K562 (cell line): ENCODE data around the gene CKMT2. TPM values are rescaled to one million over a fixed set of nuclear protein-coding genes. Genes with fewer than 3 reads are reported as not detected.

Source experiments
- ATAC-seq: fragments of 200-7000 bp; cut with Tn5 transposase; 3 replicates; pipeline ENCODE4 v1.9.1; 2020; ENCODE audit warnings: moderate library complexity
- Bru-seq: library from RNA; stranded (reverse); fragments of 400-500 nt; gene quantifications from one replicate; lab custom pipeline; 2021; lab: Mats Ljungman, UMichigan
- BruChase-seq, 2 experiments: library from RNA; stranded (reverse); fragments of 400-500 nt; gene quantifications; one replicate each; lab custom pipeline; 2021; lab: Mats Ljungman, UMichigan
- BruUV-seq: library from RNA; stranded (reverse); fragments of 400-500 nt; replicated peaks from 2 replicates; lab custom pipeline; 2021; lab: Mats Ljungman, UMichigan
- CTCF ChIA-PET: fragments of 300-600 bp; formaldehyde crosslinking; extraction: SDS; loops from one replicate; lab custom pipeline; 2021; ENCODE audit warnings: low intra/inter-chr PET ratio; lab: Yijun Ruan, JAX
- POLR2A ChIA-PET: fragments of 300-600, 350-650 bp; sonication (Branson Sonifier 250); formaldehyde crosslinking; extraction: SDS; loops from one replicate; lab custom pipeline; 2021; ENCODE audit warnings: antibody characterized with exemption, inconsistent platforms; lab: Yijun Ruan, JAX
- DNase-seq, 4 experiments: peaks; one replicate each; pipeline versions ENCODE4 v3.0.0 to v3.0.0-alpha.2; 2011 to 2018; ENCODE audit warnings: low spot score in 3 of 4, mixed read lengths in 3 of 4; ENCODE audit errors: extremely low read depth in 1 of 4
- FAIRE-seq: peaks from 2 replicates; lab custom pipeline; 2011; peaks lifted over from hg19 to GRCh38; lab: Jason Lieb, UNC
- H2AFZ ChIP-seq: 2 replicates; pipeline ENCODE4 v1.6.0; 2011; ENCODE audit warnings: low read depth, low read length, control low read depth, inconsistent platforms
- H3K27ac ChIP-seq: fragments of 200-600 bp; 3 replicates; pipeline ENCODE4 v1.8.0; 2011; ENCODE audit warnings: low read depth, mild to moderate bottlenecking, control low read depth, inconsistent platforms, low read length, moderate library complexity, mixed read lengths; ENCODE audit errors: extremely low read depth
- H3K27me3 ChIP-seq, 2 experiments: fragments of 300-600 bp in 1 of 2; 2 replicates in 1 of 2; 3 replicates in 1 of 2; pipeline versions ENCODE4 v1.6.0 to v1.8.0; 2011; ENCODE audit warnings: inconsistent platforms in 2 of 2, low read length in 2 of 2, mild to moderate bottlenecking in 1 of 2, mixed read lengths in 1 of 2, moderate library complexity in 1 of 2; ENCODE audit not compliant: control insufficient read depth in 2 of 2, insufficient read depth in 2 of 2
- H3K36me3 ChIP-seq: fragments of 300-600 bp; 3 replicates; pipeline ENCODE4 v1.8.0; 2011; ENCODE audit warnings: mild to moderate bottlenecking, low read length, inconsistent platforms; ENCODE audit not compliant: control insufficient read depth, insufficient read depth
- H3K4me1 ChIP-seq, 2 experiments: fragments of 200-600 bp in 1 of 2; replicated peaks in 1 of 2; 2 replicates in 1 of 2; 3 replicates in 1 of 2; pipeline versions ENCODE4 v1.5.1 to v1.8.0; 2011; ENCODE audit warnings: inconsistent platforms in 2 of 2, low read length in 2 of 2, mild to moderate bottlenecking in 1 of 2, mixed read lengths in 1 of 2, moderate library complexity in 1 of 2; ENCODE audit not compliant: control insufficient read depth in 2 of 2, insufficient read depth in 2 of 2
- H3K4me2 ChIP-seq: 2 replicates; pipeline ENCODE4 v1.6.1; 2011; ENCODE audit warnings: low read length, control low read depth, inconsistent platforms, mixed read lengths; ENCODE audit not compliant: insufficient read depth
- H3K4me3 ChIP-seq: fragments of 200-600 bp; sonication (generic), shearing (Covaris generic); 2 replicates; pipeline ENCODE4 v1.5.1; 2016; ENCODE audit warnings: control low read depth, inconsistent platforms
- H3K79me2 ChIP-seq: fragments of 200-600 bp; 3 replicates; pipeline ENCODE4 v1.8.0; 2011; ENCODE audit warnings: low read length, inconsistent platforms; ENCODE audit not compliant: control insufficient read depth, insufficient read depth
- H3K9ac ChIP-seq, 2 experiments: 2 replicates each; pipeline versions ENCODE4 v1.6.0 to v1.6.1; 2011; ENCODE audit warnings: low read depth in 2 of 2, low read length in 2 of 2, control low read depth in 1 of 2, inconsistent platforms in 1 of 2, mild to moderate bottlenecking in 1 of 2, mixed read lengths in 1 of 2; ENCODE audit not compliant: insufficient read depth in 1 of 2
- H3K9me1 ChIP-seq: one replicate; pipeline ENCODE4 v1.6.0; 2011; ENCODE audit warnings: inconsistent platforms, mild to moderate bottlenecking, low read length, moderate library complexity; ENCODE audit not compliant: control insufficient read depth, insufficient read depth
- H3K9me3 ChIP-seq: replicated peaks from 2 replicates; pipeline ENCODE4 v1.5.1; 2011; ENCODE audit warnings: low read depth, low read length, inconsistent platforms; ENCODE audit not compliant: control insufficient read depth, insufficient read depth
- H4K20me1 ChIP-seq: replicated peaks from 2 replicates; pipeline ENCODE4 v1.6.1; 2011; ENCODE audit warnings: low read length, inconsistent platforms, mixed read lengths; ENCODE audit not compliant: control insufficient read depth, insufficient read depth
- POLR2AphosphoS5 ChIP-seq: IDR thresholded peaks from 2 replicates; pipeline ENCODE4 v1.6.1; 2011; ENCODE audit warnings: mild to moderate bottlenecking, low read depth, low read length, moderate library complexity; ENCODE audit not compliant: control insufficient read depth, insufficient read depth
- POLR2G ChIP-seq: fragments of 200-400 bp; formaldehyde crosslinking; IDR thresholded peaks from 2 replicates; pipeline ENCODE4 v1.6.1; 2017; ENCODE audit warnings: low read depth, mild to moderate bottlenecking, antibody characterized with exemption, low read length, moderate library complexity
- whole genome bisulfite sequencing: fragments of 100-300 bp; shearing (Covaris generic); methylation state at CpG from one replicate; pipeline ENCODE4 v1.1.6; 2016; ENCODE audit warnings: low coverage, mixed read lengths; ENCODE audit not compliant: insufficient coverage; ENCODE audit errors: missing lambda C conversion rate; 5-methylcytosine and 5-hydroxymethylcytosine counted together
- in situ Hi-C: fragments of 300-500 bp; cut with MboI; formaldehyde crosslinking; loops from 4 replicates; pipeline ENCODE4 v1.15.0; 2018; ENCODE audit warnings: inconsistent platforms, mixed read lengths
- intact Hi-C: fragments of 100-400 bp; cut with micrococcal nuclease; formaldehyde crosslinking; loops from 2 replicates; pipeline ENCODE4 v1.14.2; 2022
- long read RNA-seq, 3 experiments: library from polyadenylated mRNA in 2 of 3; library from RNA in 1 of 3; unstranded in 2 of 3; stranded (forward) in 1 of 3; transcript quantifications; one replicate each; pipeline ENCODE4 v2.0.0, GENCODE V29; 2019 to 2022
- polyA minus RNA-seq, 3 experiments: library from RNA; depleted of rRNA, polyadenylated mRNA; stranded (reverse); fragments of >200 nt; gene quantifications; 2 replicates each; pipeline ENCODE4 v1.2.3, GENCODE V29; 2011
- polyA plus RNA-seq, 8 experiments: library from polyadenylated mRNA; depleted of rRNA in 4 of 8; stranded (reverse) in 5 of 8; unstranded in 3 of 8; fragments of >200 nt; fragmentation: Nextera tagmentation in 2 of 8; fragmentation: Illumina TruSeq in 1 of 8; extraction: Ambion mirVana in 2 of 8; extraction: Trizol in 1 of 8; gene quantifications; 2 replicates each; pipeline versions ENCODE4 v1.2.1 to v1.2.3, GENCODE V29; 2011 to 2014; ENCODE audit warnings: inconsistent platforms in 1 of 8, missing spikeins in 1 of 8
- total RNA-seq, 7 experiments: library from RNA; depleted of rRNA in 6 of 7; stranded (reverse); fragments of >200 nt in 6 of 7; fragmentation: Illumina TruSeq in 2 of 7; extraction: Trizol in 2 of 7; gene quantifications; 2 replicates each; pipeline versions ENCODE4 v1.2.1 to v1.2.3, GENCODE V29; 2011 to 2021; ENCODE audit warnings: low replicate concordance in 1 of 7

CKMT2 gene
- total RNA-seq (2011; cell fraction: chromatin; rRNA removed; ENCODE audit: low replicate concordance), result not detected in 2 replicates
- not detected in 2 replicates for total RNA-seq (2011; cell fraction: nucleolus; rRNA removed)
- total RNA-seq (2011; cell fraction: nucleoplasm; rRNA removed), result not detected in 2 replicates
- total RNA-seq (2014; rRNA removed) (not detected in 2 replicates), total RNA-seq (2014; rRNA removed; fragmentation: Illumina TruSeq; extraction: Trizol) (not detected in 2 replicates), total RNA-seq (2015; rRNA removed; fragmentation: Illumina TruSeq; extraction: Trizol) (not detected in 2 replicates), total RNA-seq (2021) (not detected in 2 replicates), polyA plus RNA-seq (2011; rRNA removed) (not detected in 2 replicates), polyA plus RNA-seq (2014; fragmentation: Illumina TruSeq; extraction: Trizol) (not detected in 2 replicates), polyA plus RNA-seq (2014; fragmentation: Nextera tagmentation; extraction: Ambion mirVana) (under 1 TPM in 1 of 2 experiments, not detected in 1; 0.03 TPM), polyA plus RNA-seq (2014; rRNA removed) (not detected in 2 replicates), polyA minus RNA-seq (2011; rRNA and poly(A)+ RNA removed) (not detected in 2 replicates), Bru-seq, nascent RNA (not detected), BruChase-seq, experiment 1, labeled RNA remaining after a 2-hour chase (percentile 8 among the genes with signal in this experiment), BruChase-seq, experiment 2, labeled RNA remaining after a 6-hour chase (percentile 10 among the genes with signal in this experiment)
- 0.04 TPM in 1 of 2 replicates, not detected in the other for polyA plus RNA-seq (2011; cell fraction: cytosol; rRNA removed)
- polyA plus RNA-seq (2011; cell fraction: nucleus; rRNA removed), result not detected in 2 replicates
- not detected in 2 replicates for polyA plus RNA-seq (2012)
- polyA minus RNA-seq (2011; cell fraction: cytosol; rRNA and poly(A)+ RNA removed), result not detected in 2 replicates
- polyA minus RNA-seq (2011; cell fraction: nucleus; rRNA and poly(A)+ RNA removed), result not detected in 2 replicates
- long read RNA-seq, experiment 1, partial matches to known transcripts, result 0 of 44 reads
- long read RNA-seq, experiment 1, other reads (novel, unspliced or antisense), result 44 of 44 reads
- long read RNA-seq, experiment 2, result 0 reads
- long read RNA-seq, experiment 3, partial matches to known transcripts, result 0 of 1 reads
- long read RNA-seq, experiment 3, other reads (novel, unspliced or antisense), result 1 of 1 reads

DNA sequence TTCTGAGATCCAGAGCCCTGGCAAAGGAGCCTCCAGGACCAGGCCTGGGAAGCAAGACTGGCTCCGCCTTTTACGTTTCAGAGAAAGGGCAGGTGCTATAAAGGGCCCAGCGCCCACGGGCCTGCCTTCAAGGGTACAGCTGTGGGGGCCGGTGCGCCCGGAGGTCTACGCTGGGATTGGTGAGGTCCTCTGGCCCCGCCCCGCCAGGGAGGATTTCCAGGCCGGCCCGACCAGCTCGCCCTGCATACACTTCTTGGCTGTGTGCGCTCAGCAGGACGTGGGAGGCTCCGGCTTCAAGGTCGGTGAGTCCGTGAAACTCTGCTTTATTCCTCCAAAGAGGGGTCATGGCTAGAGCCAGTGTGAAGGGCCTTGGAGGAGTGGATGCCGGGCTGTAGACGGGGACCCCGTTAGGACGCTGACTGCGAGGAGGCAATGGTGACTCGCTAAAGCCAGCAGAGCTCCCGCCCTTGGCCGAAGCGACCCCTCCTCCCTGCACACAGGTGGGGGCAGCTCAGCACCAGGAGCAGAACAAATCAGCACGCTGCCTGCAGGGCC is at the start of gene CKMT2:
TSS of gene CKMT2 (plus strand) at position 243 of the 555 bp plus-strand sequence. CDS start 17,811 bp downstream, outside the sequence.
- H2AFZ ChIP-seq, result no peak within 1 kb of the TSS

More for the DNA sequence above, at the start of gene CKMT2:
- Histone ChIP-seq H3K4me1 (peaks cover 0 to 7% of the 10 kb centered on the region in 2 experiments; a peak in 1 of 5 replicates), H3K79me2 (no peaks in the 10 kb centered on the region)
- TF ChIP-seq POLR2AphosphoS5 (no peak), POLR2G (peak; percentile 28; the same call in 1 of the 2 replicates)
- TF ChIP-seq, all 486 proteins: peak for 1
- Histone ChIP-seq H3K9me1 (no peaks in the 10 kb centered on the region), H3K9me3 (no peaks in the 10 kb centered on the region), H3K9ac (peak within 1 kb of the TSS in 1 of 2 experiments; percentile 63; a peak in 1 of 4 replicates), H3K4me3 (no peak within 1 kb of the TSS), H3K4me2 (no peak within 1 kb of the TSS), H3K27me3 (peaks cover 0 to 2% of the 10 kb centered on the region in 2 experiments; a peak in 2 of 5 replicates), H3K36me3 (no peaks in the 10 kb centered on the region), H4K20me1 (no peaks in the 10 kb centered on the region), H3K27ac (no peak within 1 kb of the TSS)
- DNase-seq (peak in 2 of 4 experiments; percentile 10 to 22), FAIRE-seq (no peak), ATAC-seq (peak; percentile 77)
- ChIA-PET POLR2A (interaction anchor here (0.7 to 1.0 kb wide), 2 partner anchors 17 to 761 kb away, joined by 3 read pairs; no protein-coding TSS in a partner anchor), CTCF (no interaction called here)
- 35% methylated on average over 26 of the region's 28 CpGs for WGBS
- no TSS peak for BruUV-seq
- intact Hi-C loops (no loop called here), in situ Hi-C loops (no loop called here)
